ENCODE data around the gene GPR139.

Gene GPR139

GRCh38 chr16:20053336-20053735, 20.4 kb downstream of the GPR139 start:
- Histone ChIP-seq H3K27me3 (ENCODE audit: low read length) (no peaks in the 10 kb centered on the region), H3K4me2 (ENCODE audit: low read depth, low read length, poor library complexity, severe bottlenecking) (no peak overlapping the region), H3K27ac (ENCODE audit: low read depth, low read length) (no peak overlapping the region), H2AFZ (ENCODE audit: low read depth, low read length, severe bottlenecking) (no peak overlapping the region), H3K9me3 (ENCODE audit: insufficient read depth, low read length) (no peaks in the 10 kb centered on the region), H3K9ac (ENCODE audit: low read length) (no peak overlapping the region), H3K36me3 (ENCODE audit: low read length) (no peaks in the 10 kb centered on the region), H4K20me1 (ENCODE audit: low read depth, low read length) (no peaks in the 10 kb centered on the region), H3K79me2 (ENCODE audit: insufficient read depth, low read length) (no peaks in the 10 kb centered on the region), H3F3A (ENCODE audit: insufficient read depth) (no peaks in the 10 kb centered on the region), H3K9me2 (replicated peaks; ENCODE audit: insufficient read depth, low read length) (no peaks in the 10 kb centered on the region), H3K4me3 (ENCODE audit: insufficient read depth, low read length, poor library complexity, severe bottlenecking) (no peak overlapping the region)
- TF ChIP-seq, protein P1, sequence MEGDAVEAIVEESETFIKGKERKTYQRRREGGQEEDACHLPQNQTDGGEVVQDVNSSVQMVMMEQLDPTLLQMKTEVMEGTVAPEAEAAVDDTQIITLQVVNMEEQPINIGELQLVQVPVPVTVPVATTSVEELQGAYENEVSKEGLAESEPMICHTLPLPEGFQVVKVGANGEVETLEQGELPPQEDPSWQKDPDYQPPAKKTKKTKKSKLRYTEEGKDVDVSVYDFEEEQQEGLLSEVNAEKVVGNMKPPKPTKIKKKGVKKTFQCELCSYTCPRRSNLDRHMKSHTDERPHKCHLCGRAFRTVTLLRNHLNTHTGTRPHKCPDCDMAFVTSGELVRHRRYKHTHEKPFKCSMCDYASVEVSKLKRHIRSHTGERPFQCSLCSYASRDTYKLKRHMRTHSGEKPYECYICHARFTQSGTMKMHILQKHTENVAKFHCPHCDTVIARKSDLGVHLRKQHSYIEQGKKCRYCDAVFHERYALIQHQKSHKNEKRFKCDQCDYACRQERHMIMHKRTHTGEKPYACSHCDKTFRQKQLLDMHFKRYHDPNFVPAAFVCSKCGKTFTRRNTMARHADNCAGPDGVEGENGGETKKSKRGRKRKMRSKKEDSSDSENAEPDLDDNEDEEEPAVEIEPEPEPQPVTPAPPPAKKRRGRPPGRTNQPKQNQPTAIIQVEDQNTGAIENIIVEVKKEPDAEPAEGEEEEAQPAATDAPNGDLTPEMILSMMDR (IDR thresholded peaks at IDR 0.05; ENCODE audit: insufficient read depth, low read length, poor library complexity, severe bottlenecking), result no peak
- TF ChIP-seq EZH2phosphoT487 (conservative IDR thresholded peaks at IDR 0.05; ENCODE audit: low read length), result no peak

DNA sequence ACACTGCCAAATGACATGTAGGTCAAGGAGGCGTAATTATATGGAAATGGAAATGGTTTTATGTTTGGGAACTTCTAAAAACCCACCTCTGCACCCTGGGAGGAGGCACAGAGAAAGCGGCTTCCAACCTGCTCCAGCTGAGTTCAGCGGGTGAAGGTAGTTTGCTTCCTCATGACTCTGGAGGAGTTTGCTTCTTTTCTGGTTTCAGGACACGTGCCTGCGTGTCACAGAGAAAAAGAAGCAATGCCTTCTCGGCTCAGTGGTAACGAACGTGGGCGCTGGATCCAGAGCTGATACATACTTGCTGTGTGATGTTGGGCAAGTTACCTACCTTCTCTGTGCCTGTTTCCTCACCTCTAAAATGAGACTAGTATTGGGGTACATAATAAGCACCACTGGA, 22.1 kb downstream of the GPR139 start:
- Histone ChIP-seq H2AFZ (ENCODE audit: low read depth, low read length, severe bottlenecking) (no peak overlapping the region), H3F3A (ENCODE audit: insufficient read depth) (no peaks in the 10 kb centered on the region), H3K9me2 (replicated peaks; ENCODE audit: insufficient read depth, low read length) (no peaks in the 10 kb centered on the region), H3K4me3 (ENCODE audit: insufficient read depth, low read length, poor library complexity, severe bottlenecking) (no peak overlapping the region), H3K9me3 (ENCODE audit: insufficient read depth, low read length) (no peaks in the 10 kb centered on the region), H3K27me3 (ENCODE audit: low read length) (no peaks in the 10 kb centered on the region), H3K9ac (ENCODE audit: low read length) (no peak overlapping the region), H3K27ac (ENCODE audit: low read depth, low read length) (no peak overlapping the region), H4K20me1 (ENCODE audit: low read depth, low read length) (no peaks in the 10 kb centered on the region), H3K36me3 (ENCODE audit: low read length) (no peaks in the 10 kb centered on the region), H3K4me2 (ENCODE audit: low read depth, low read length, poor library complexity, severe bottlenecking) (no peak overlapping the region), H3K79me2 (ENCODE audit: insufficient read depth, low read length) (no peaks in the 10 kb centered on the region)
- no peak for TF ChIP-seq EZH2phosphoT487 (conservative IDR thresholded peaks at IDR 0.05; ENCODE audit: low read length)
- TF ChIP-seq, protein P1 (IDR thresholded peaks at IDR 0.05; ENCODE audit: insufficient read depth, low read length, poor library complexity, severe bottlenecking), result no peak

GRCh38 chr16:20051147-20051546, 22.5 kb downstream of the GPR139 start:
- no peak overlapping the region for H3K4me2 ChIP-seq (ENCODE audit: low read depth, low read length, poor library complexity, severe bottlenecking)
- H2AFZ ChIP-seq (ENCODE audit: low read depth, low read length, severe bottlenecking), result no peak overlapping the region
- no peaks in the 10 kb centered on the region for H3K9me2 ChIP-seq (replicated peaks; ENCODE audit: insufficient read depth, low read length)
- H3F3A ChIP-seq (ENCODE audit: insufficient read depth), result no peaks in the 10 kb centered on the region
- no peaks in the 10 kb centered on the region for H3K36me3 ChIP-seq (ENCODE audit: low read length)
- no peak overlapping the region for H3K4me3 ChIP-seq (ENCODE audit: insufficient read depth, low read length, poor library complexity, severe bottlenecking)
- TF ChIP-seq, protein P1 (IDR thresholded peaks at IDR 0.05; ENCODE audit: insufficient read depth, low read length, poor library complexity, severe bottlenecking), result no peak
- TF ChIP-seq EZH2phosphoT487 (conservative IDR thresholded peaks at IDR 0.05; ENCODE audit: low read length), result no peak
- no peak overlapping the region for H3K9ac ChIP-seq (ENCODE audit: low read length)
- no peaks in the 10 kb centered on the region for H3K79me2 ChIP-seq (ENCODE audit: insufficient read depth, low read length)
- H3K27me3 ChIP-seq (ENCODE audit: low read length), result no peaks in the 10 kb centered on the region
- no peaks in the 10 kb centered on the region for H3K9me3 ChIP-seq (ENCODE audit: insufficient read depth, low read length)
- no peak overlapping the region for H3K27ac ChIP-seq (ENCODE audit: low read depth, low read length)
- no peaks in the 10 kb centered on the region for H4K20me1 ChIP-seq (ENCODE audit: low read depth, low read length)
